GM19351 (cell line): Measurements from ENCODE around the gene TCEA2.

ENCODE experiments used
- ATAC-seq: cut with Tn5 transposase; IDR thresholded peaks from one replicate; pipeline ENCODE4 v1.9.1; 2021; ENCODE audit warnings: mild to moderate bottlenecking, moderate library complexity; ENCODE audit not compliant: unreplicated experiment

Gene TCEA2

DNA sequence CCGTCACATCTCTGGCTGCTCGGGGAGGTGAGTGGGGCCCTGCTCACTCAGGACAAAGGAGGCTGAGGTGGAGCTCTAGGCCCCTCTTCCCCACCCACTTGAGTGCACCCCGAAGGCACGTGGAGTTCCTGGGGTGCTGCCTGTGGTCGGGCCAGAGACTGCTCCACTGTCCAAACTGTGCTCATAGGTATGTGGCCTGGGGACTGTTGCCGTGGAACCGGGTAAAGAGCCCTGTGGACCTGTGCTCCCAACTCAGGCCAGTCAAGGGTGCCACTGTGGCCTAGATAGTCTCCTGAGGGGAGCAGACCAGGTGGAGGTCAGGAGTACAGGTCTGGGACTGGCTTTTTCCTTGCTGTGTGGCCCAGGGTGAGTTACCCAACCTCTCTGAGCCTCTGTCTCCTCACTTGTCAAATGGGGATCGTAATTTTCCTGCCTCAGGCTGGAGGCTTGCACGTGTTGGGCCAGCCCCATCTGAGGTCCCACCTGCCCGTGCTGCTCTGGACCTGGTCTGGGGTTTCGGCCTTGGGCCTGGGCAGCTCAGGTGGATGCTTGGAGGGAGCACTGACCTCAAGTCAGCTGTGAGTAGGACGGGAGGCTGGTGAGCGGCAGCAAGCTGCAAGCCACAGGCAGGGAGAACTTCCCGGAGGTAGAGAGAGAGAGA lies 56.8 kb downstream of the TCEA2 start:
- no peak for ATAC-seq

DNA sequence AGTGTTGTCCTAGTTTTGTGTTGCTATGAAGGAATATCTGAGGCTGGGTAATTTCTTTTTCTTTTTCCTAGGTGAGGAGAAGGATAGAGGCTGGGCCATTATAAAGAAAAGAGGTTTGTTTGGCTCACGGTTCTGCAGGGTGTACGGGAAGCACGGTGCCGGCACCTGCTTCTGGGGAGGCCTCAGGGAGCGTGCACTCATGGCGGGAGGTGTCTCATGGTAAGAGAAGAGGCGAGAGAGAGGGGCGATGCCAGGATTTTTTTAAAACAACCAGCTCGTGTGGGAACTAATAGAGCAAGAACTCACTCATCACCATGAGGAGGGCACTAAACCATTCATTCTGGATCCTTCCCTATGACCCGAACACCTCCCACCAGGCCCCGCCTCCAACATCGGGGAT lies 58.6 kb downstream of the TCEA2 start:
- no peak for ATAC-seq
